ENCODE data around the gene KLC1.
A peak's percentile ranks its signal among the peaks of the same experiment; 100 is the strongest.
"Not testable (repeated sequence)": the region's sequence is repeated elsewhere in the genome, so short reads cannot be mapped to it uniquely, and the experiment has no call there.

KLC1 gene

GRCh38 chr14:103625356-103626095 lies 3.5 kb upstream of the KLC1 start:
- DNase-seq (ENCODE audit: low read depth) = no peak

DNA sequence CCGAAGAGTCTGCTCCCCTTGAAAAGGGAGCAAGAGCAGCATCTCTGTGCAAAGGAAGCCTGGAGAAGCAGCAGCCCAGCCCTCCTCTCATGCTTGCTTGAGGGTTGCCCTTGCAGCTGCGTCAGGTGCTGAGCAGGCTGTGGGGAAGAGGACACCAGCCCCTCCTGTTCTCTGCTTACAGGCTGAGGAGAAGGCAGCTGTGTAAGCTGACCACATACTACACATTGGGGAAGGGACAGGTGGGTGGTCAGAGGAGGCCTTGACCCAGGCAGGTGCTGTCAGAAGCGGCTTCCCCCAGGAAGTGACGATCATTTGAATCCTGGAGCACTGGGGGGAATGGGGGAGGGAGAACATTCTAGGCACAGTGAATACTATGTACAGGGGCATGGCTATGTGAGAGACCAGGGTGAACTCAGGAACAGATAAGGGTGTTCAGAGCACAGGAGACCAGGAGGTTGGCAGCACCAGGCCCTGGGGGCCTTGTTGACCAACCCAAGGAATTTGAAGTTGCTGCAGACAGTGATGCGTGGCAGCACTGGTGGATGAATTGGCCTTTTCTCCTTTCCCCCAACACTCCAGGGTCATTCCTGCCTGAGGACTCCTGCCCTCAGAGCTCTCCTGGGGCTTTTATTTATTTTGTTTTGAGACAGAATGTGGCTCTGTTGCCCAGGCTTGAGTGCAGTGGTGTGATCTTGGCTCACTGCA lies 2.7 kb upstream of the KLC1 start:
- no peak for DNase-seq (ENCODE audit: low read depth)

DNA sequence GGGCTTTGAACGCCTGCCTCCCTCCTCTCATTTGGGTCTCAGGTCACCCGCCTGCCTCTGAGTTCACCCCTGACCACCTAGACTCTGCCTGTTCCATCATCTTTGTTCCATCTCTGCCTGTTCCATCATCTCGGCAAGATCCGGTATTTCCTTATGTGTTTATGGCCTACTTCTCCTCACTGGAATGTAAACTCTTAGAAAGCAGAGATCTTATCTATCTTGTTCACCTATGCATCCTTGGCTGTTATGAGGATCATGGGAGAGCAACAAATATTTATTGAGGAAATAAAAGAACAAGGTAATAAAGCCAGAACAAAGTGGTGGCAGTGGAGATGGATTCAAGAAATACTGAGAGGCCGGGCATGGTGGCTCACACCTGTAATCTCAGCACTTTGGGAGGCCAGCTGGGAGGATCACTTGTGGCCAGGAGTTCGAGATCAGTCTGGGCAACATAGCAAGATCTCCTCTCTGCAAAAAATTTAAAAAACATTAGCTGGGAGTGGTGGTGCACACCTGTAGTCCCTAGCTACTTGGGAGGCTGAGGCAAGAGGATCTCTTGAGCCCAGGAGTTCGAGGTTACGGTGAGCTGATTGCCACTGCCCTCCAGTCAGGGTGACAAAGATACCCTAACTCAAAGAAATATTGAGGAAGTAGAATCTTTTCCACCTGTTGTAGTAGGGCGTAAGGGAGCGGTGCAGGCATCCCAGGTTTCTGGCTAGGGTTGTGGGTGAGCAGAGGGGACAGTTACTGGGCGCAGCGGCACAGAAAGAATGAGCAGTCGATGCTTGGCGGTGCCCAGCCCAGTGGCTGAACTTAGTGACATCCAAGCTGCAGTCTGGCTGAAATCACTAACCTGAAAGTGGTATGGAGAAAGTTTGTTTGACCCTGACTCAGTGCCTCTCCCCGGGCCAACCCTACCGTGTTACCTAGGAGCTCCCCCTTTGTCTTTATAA lies 1.7 kb upstream of the KLC1 start:
- no peak for DNase-seq (ENCODE audit: low read depth)

DNA sequence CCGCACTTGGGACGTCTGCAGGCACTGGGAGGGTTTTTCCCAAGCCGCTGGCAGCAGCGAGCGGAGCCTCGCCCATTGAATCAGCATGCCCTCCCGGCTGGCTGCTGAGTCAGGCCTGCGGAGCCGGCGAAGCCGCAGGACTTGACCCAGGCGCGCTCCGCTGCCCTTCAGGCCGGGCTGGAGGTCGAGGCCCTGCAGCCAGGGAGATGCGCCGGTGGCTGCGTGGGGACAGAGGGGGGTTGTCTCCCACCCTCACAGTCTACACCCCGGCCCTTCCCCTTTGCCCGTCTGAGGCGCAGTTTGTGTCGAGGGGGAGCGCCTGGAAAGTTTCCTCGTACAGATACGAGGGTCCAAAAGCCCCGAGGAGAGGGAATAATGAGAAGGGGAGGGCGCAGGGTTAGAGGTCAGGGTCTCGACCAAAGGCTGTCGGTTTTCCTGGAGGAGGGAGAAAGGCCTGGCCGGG lies 759 bp upstream of the KLC1 start:
- peak; percentile 63 for DNase-seq (ENCODE audit: low read depth)

GRCh38 chr14:103629503-103630121 lies 601 bp downstream of the KLC1 start:
- DNase-seq (ENCODE audit: low read depth) = no peak

- DNase-seq (ENCODE audit: low read depth) = no peak
Measured at GRCh38 chr14:103630364-103631108, 1.5 kb downstream of the KLC1 start.

GRCh38 chr14:103633391-103633790 lies 4.4 kb downstream of the KLC1 start:
- no peak for DNase-seq (ENCODE audit: low read depth)

GRCh38 chr14:103634156-103634555 lies 5.1 kb downstream of the KLC1 start:
- no peak for DNase-seq (ENCODE audit: low read depth)

DNA sequence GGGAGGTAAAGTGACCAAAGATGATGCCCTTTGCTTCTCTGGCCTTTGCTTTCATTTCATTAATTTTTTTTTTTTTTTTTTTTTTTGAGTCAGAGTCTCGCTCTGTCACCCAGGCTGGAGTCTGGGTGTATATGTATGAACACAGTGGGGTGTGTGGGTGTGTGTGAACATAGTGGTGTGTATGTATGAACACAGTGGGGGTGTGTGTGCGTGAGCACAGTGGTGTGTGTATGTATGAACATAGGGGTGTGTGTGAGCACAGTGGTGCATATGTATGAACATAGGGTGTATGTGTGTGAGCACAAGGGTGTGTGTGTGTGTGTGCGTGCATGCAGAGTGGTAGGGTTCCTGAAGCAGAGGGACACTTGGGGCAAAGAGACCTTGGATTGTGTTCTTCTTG lies 9.6 kb downstream of the KLC1 start:
- DNase-seq (ENCODE audit: low read depth) = no peak

GRCh38 chr14:103641161-103641560 lies 12.2 kb downstream of the KLC1 start:
- no peak for DNase-seq (ENCODE audit: low read depth)

DNA sequence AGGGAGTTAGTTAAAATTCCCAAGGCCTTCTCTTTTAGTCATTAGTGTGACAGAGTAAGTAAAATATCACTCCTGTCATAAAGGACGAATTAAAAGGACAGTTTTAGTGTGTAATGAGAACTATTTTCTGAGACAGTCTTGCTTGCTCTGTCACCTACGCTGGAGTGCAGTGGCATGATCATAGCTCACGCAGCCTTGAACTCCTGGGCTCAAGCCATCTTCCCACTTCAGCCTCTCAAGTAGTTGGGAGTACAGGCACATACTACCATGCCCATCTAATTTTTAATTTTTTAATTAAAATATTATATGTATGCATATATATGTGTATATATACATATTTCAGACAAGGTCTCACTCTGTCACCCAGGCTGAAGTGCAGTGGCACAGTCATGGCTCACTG lies 17.2 kb downstream of the KLC1 start:
- DNase-seq (ENCODE audit: low read depth) = no peak

GRCh38 chr14:103649001-103649400 lies 20.0 kb downstream of the KLC1 start:
- DNase-seq (ENCODE audit: low read depth) = no peak

- no peak for DNase-seq (ENCODE audit: low read depth)
Measured at GRCh38 chr14:103650213-103650612, 21.2 kb downstream of the KLC1 start.

DNA sequence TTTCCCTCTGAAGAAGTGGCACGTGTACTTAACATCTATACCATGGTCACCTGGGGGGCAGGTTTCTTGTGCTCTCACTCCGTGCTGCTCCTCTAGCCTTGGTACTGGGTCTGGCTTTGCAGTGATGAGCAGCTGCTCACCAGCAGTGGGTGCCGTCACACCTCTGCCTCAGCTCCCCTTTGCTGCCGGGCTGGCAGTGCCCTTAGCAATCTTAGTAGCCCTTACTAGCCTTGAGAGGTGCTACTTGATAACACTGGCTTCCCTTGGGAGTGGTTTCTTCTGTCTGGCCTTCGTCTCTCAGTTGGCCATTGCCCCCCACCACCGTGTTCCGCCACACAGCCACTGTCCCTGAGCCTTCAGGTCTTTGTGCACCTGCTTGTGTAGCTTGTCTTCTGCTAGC lies 22.6 kb downstream of the KLC1 start:
- DNase-seq (ENCODE audit: low read depth) = no peak

- no peak for DNase-seq (ENCODE audit: low read depth)
Measured at GRCh38 chr14:103652806-103653205, 23.8 kb downstream of the KLC1 start.

DNA sequence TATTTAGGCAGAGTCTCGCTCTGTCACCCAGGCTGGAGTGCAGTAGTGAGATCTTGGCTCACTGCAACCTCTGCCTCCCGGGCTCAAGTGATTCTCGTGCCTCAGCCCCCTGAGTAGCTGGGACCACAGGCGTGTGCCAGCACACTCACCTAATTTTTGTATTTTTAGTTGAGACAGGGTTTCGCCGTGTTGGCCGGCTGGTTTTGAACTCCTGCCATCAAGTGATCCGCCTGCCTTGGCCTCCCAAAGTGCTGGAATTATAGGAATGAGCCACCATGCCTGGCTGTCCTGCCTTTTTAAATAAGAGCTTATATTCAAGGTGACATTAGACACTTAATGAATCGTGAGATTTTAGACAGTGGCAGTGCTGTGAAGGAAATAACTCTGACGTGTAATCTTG lies 24.3 kb downstream of the KLC1 start:
- not testable (repeated sequence) for DNase-seq (ENCODE audit: low read depth)

DNA sequence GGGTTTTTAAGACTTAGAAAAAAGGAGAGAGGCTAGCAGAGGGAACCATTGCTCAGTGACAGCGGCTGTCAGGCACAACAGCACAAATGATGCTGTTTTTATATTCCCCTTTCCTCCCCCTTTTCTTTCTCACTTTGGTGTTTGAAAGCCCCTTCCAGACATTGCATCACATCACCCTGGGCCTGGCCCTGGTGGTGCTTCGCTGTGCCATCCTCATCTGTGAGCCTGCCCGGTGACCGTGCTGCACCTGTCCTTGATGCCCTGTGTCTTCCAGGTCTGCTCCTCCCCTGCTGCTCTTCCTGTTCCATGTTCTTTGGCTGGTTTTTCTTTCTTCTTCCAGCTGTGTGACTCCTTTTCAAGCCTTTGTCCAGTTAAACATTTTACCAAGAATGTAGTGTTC lies 24.8 kb downstream of the KLC1 start:
- no peak for DNase-seq (ENCODE audit: low read depth)

DNA sequence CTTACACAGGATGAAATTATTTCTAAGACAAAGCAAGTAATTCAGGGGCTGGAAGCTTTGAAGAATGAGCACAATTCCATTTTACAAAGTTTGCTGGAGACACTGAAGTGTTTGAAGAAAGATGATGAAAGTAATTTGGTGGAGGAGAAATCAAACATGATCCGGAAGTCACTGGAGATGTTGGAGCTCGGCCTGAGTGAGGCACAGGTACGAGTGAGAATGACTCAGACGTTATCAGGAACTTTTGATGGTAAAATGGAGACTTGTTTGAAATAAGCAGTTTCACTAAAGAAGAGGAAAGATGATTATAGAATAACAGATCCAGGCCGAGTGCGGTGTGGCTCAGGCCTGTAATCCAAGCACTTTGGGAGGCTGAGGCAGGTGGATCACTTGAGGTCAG lies 25.6 kb downstream of the KLC1 start:
- no peak for DNase-seq (ENCODE audit: low read depth)

DNA sequence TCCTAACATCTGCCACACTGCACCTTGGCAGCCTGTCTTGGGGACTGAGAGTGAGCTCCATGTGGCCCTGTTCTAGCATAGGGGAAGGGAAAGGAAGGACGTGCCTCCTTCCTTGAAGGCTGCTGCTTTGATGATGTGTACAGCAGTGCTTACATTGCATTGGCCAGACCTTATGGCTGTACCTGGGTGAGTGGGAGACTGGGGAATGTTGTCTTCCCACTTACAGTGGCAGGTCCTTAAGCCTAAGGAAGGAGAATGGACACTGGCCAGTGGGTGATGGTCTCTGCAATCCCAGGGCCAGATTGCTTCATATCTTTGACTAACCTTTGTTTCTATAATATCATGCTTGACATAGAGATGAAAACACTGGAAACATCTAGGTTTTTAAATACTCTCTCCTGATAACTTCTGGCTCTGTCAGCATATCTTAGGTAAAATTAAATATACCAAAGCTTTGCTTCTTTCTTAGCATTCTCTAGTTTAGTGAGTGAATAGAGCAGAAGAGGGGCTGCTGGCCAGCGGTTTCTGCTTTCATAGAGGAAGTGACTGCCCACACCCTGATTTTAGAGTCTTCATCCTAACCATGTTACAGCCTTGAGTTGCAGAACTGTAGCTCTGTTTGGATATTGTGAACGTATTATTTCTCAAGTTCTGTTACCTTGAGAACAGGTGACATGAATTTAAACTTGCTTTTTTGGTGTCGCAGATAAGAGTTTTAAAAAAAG lies 27.2 kb downstream of the KLC1 start:
- DNase-seq (ENCODE audit: low read depth) = no peak

- DNase-seq (ENCODE audit: low read depth) = no peak
Measured at GRCh38 chr14:103656756-103657133, 27.7 kb downstream of the KLC1 start.

GRCh38 chr14:103657471-103657870 lies 28.5 kb downstream of the KLC1 start:
- peak; percentile 83 for DNase-seq (ENCODE audit: low read depth)

Data from GM04504 (cell line).